WERI-Rb-1 (cell line): Measurements from ENCODE around the gene VMAC.

Source experiments
- DNase-seq: peaks from one replicate; pipeline ENCODE4 v3.0.0-alpha.2; 2020
- H3K27ac ChIP-seq: fragments of 250-450 bp; sonication (Bioruptor Pico); 2 replicates; pipeline ENCODE4 v1.5.1; 2020; ENCODE audit warnings: mild to moderate bottlenecking, moderate library complexity
- H3K27me3 ChIP-seq: fragments of 250-450 bp; sonication (Bioruptor Pico); 2 replicates; pipeline ENCODE4 v1.5.1; 2021; ENCODE audit warnings: mild to moderate bottlenecking, low read depth, moderate library complexity; ENCODE audit not compliant: insufficient read depth, severe bottlenecking
- H3K36me3 ChIP-seq: fragments of 250-450 bp; sonication (Bioruptor Pico); 2 replicates; pipeline ENCODE4 v1.5.1; 2020; ENCODE audit warnings: mild to moderate bottlenecking, moderate library complexity
- H3K4me3 ChIP-seq: 2 replicates; pipeline ENCODE4 v1.5.1; 2011; ENCODE audit warnings: low read depth, mild to moderate bottlenecking, control low read depth, low read length
- H3K9me3 ChIP-seq: fragments of 250-450 bp; sonication (Bioruptor Pico); 2 replicates; pipeline ENCODE4 v1.5.1; 2021; ENCODE audit warnings: mild to moderate bottlenecking, moderate library complexity; ENCODE audit not compliant: severe bottlenecking
- CTCF ChIP-seq: IDR thresholded peaks from 2 replicates; pipeline ENCODE4 v1.5.1; 2011; ENCODE audit warnings: low read depth, mild to moderate bottlenecking, control low read depth, inconsistent platforms, low read length

Gene VMAC

GRCh38 chr19:5916181-5916708 lies 11.6 kb downstream of the VMAC start:
- H3K4me3 ChIP-seq: no peak overlapping the region
- no peaks in the 10 kb centered on the region for H3K9me3 ChIP-seq
- no peaks in the 10 kb centered on the region for H3K27me3 ChIP-seq
- peaks cover 57% of the 10 kb centered on the region for H3K36me3 ChIP-seq
- TF ChIP-seq CTCF: no peak
- DNase-seq: no peak
- no peak overlapping the region for H3K27ac ChIP-seq

- H3K27ac ChIP-seq: no peak overlapping the region
- H3K4me3 ChIP-seq: no peak overlapping the region
- no peaks in the 10 kb centered on the region for H3K27me3 ChIP-seq
- H3K36me3 ChIP-seq: peaks cover 68% of the 10 kb centered on the region
- H3K9me3 ChIP-seq: no peaks in the 10 kb centered on the region
- no peak for DNase-seq
- no peak for TF ChIP-seq CTCF
Measured at GRCh38 chr19:5917431-5918107, 12.9 kb downstream of the VMAC start.

GRCh38 chr19:5918463-5919079 lies 13.9 kb downstream of the VMAC start:
- Histone ChIP-seq H3K27ac (no peak overlapping the region), H3K27me3 (no peaks in the 10 kb centered on the region), H3K36me3 (peaks cover 74% of the 10 kb centered on the region), H3K4me3 (no peak overlapping the region), H3K9me3 (no peaks in the 10 kb centered on the region)
- no peak for TF ChIP-seq CTCF
- DNase-seq: no peak

GRCh38 chr19:5921516-5922160 lies 17.0 kb downstream of the VMAC start:
- no peaks in the 10 kb centered on the region for H3K27me3 ChIP-seq
- H3K27ac ChIP-seq: no peak overlapping the region
- H3K4me3 ChIP-seq: no peak overlapping the region
- no peaks in the 10 kb centered on the region for H3K9me3 ChIP-seq
- TF ChIP-seq CTCF: no peak
- peaks cover 90% of the 10 kb centered on the region for H3K36me3 ChIP-seq
- no peak for DNase-seq

- no peak for DNase-seq
- TF ChIP-seq CTCF: no peak
Measured at GRCh38 chr19:5922161-5922545, 17.5 kb downstream of the VMAC start.

More at GRCh38 chr19:5922161-5922545, 17.5 kb downstream of the VMAC start:
- no peaks in the 10 kb centered on the region for H3K9me3 ChIP-seq
- H3K27me3 ChIP-seq: no peaks in the 10 kb centered on the region
- no peak overlapping the region for H3K4me3 ChIP-seq
- peaks cover 90% of the 10 kb centered on the region for H3K36me3 ChIP-seq
- H3K27ac ChIP-seq: no peak overlapping the region
